Retinal pigment epithelial cell (primary cell): ENCODE data around the gene ERAS.

Source experiments
- DNase-seq: peaks from one replicate; pipeline ENCODE4 v3.0.0-alpha.2; 2010; ENCODE audit warnings: low read depth
- H3K4me3 ChIP-seq: 2 replicates; pipeline ENCODE4 v1.5.1; 2011; ENCODE audit warnings: mild to moderate bottlenecking, low read length, control low read depth, moderate library complexity
- TF ChIP-seq, protein P1 (sequence below): conservative IDR thresholded peaks from 2 replicates; pipeline ENCODE4 v1.5.1; 2011; ENCODE audit warnings: low read depth, low read length, control low read depth, inconsistent platforms

Gene ERAS, protein sequence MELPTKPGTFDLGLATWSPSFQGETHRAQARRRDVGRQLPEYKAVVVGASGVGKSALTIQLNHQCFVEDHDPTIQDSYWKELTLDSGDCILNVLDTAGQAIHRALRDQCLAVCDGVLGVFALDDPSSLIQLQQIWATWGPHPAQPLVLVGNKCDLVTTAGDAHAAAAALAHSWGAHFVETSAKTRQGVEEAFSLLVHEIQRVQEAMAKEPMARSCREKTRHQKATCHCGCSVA

GRCh38 chrX:48826135-48826875 lies at the start of gene ERAS:
TSS of gene ERAS (plus strand) at chrX:48826513. CDS start at chrX:48829124, 2,611 bp downstream.
- no peak for DNase-seq
- TF ChIP-seq, protein P1, sequence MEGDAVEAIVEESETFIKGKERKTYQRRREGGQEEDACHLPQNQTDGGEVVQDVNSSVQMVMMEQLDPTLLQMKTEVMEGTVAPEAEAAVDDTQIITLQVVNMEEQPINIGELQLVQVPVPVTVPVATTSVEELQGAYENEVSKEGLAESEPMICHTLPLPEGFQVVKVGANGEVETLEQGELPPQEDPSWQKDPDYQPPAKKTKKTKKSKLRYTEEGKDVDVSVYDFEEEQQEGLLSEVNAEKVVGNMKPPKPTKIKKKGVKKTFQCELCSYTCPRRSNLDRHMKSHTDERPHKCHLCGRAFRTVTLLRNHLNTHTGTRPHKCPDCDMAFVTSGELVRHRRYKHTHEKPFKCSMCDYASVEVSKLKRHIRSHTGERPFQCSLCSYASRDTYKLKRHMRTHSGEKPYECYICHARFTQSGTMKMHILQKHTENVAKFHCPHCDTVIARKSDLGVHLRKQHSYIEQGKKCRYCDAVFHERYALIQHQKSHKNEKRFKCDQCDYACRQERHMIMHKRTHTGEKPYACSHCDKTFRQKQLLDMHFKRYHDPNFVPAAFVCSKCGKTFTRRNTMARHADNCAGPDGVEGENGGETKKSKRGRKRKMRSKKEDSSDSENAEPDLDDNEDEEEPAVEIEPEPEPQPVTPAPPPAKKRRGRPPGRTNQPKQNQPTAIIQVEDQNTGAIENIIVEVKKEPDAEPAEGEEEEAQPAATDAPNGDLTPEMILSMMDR: no peak
- H3K4me3 ChIP-seq: no peak within 1 kb of the TSS

GRCh38 chrX:48776818-48777439 lies 49.4 kb upstream of the ERAS start:
- DNase-seq: no peak
- TF ChIP-seq, protein P1: no peak
- no peak overlapping the region for H3K4me3 ChIP-seq

GRCh38 chrX:48779399-48779798 lies 46.9 kb upstream of the ERAS start:
- no peak for DNase-seq
- no peak overlapping the region for H3K4me3 ChIP-seq
- TF ChIP-seq, protein P1: no peak

DNA sequence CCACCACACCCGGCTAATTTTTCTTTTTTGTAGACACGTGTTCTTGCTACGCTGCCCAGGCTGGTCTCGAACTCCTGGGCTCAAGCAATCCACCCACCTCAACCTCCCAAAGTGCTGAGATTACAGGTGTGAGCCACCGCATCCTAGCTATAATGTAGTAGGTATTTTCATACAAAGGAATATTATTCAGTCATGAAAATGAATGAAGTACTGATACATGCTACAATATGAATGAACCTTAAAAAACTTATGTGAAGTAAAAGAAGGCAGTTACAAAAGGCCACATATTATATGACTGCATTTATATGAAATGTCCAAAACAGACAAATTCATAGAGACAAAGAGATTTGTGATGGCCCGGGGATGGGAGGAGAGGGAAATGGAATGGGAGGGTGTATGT lies 44.6 kb upstream of the ERAS start:
- no peak overlapping the region for H3K4me3 ChIP-seq
- no peak for DNase-seq
- TF ChIP-seq, protein P1: no peak

DNA sequence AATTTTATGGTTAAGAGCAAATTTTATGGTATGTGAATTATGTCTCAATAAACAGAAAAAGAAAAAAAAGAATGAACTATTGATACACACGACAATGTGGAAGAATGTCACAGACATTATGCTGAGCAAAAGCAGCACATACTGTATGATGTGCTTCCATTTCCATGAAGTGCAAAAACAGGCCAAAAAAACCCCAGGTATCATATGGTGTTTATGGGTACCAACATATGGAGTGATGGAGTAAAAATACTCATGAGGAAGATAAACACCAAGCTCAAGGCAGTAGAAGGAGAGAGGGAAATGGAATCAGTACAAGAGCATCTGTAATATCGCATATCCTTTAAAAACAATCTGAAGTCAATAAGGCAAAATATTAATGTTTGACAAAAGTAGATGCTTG lies 44.1 kb upstream of the ERAS start:
- TF ChIP-seq, protein P1: no peak
- no peak overlapping the region for H3K4me3 ChIP-seq
- DNase-seq: no peak

DNA sequence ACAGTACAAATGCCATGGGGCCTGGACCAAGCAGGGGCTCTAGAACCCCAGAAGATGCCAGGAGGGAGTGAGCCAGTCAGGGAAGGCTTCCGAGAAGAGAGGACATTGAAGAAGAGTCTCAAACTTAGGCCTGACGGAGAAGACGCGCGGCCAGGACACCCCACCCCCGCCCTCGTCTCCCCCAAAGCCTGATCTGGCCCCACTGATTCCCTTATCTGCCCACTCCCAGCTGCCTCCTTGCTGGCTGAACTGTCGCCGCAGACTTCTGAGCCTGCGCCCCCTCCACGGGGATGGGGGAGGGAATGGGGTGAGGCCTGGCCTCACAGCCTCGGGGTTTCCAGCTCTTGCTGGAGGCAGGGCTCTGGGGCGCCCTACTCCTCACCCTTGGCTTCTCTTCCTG lies 43.5 kb upstream of the ERAS start:
- no peak for DNase-seq
- H3K4me3 ChIP-seq: no peak overlapping the region
- TF ChIP-seq, protein P1: no peak
